Neural progenitor cell (in vitro differentiated cells): ENCODE results near the gene VEPH1. TPM values are rescaled to one million over a fixed set of nuclear protein-coding genes. Genes with fewer than 3 reads are reported as not detected.

ENCODE experiments used
- DNase-seq: peaks from one replicate; pipeline ENCODE4 v3.0.0-alpha.2; 2016; ENCODE audit warnings: low spot score
- H2AFZ ChIP-seq: fragments of 200-600 bp; sonication (generic); replicated peaks from 2 replicates; pipeline ENCODE4 v1.6.1; 2016; ENCODE audit warnings: antibody characterized with exemption
- H3F3A ChIP-seq: fragments of 200-600 bp; sonication (generic); 2 replicates; pipeline ENCODE4 v1.6.1; 2016; ENCODE audit warnings: antibody characterized with exemption, low read depth
- H3K27ac ChIP-seq: fragments of 200-600 bp; sonication (generic); 2 replicates; pipeline ENCODE4 v1.5.1; 2016; ENCODE audit warnings: mild to moderate bottlenecking
- H3K27me3 ChIP-seq: fragments of 200-600 bp; sonication (generic); 2 replicates; pipeline ENCODE4 v1.6.1; 2016; ENCODE audit warnings: mild to moderate bottlenecking, moderate library complexity
- H3K36me3 ChIP-seq: fragments of 200-600 bp; sonication (generic); 2 replicates; pipeline ENCODE4 v1.5.1; 2016
- H3K4me1 ChIP-seq: fragments of 200-600 bp; sonication (generic); 2 replicates; pipeline ENCODE4 v1.6.1; 2016; ENCODE audit warnings: mixed run types
- H3K4me2 ChIP-seq: fragments of 200-600 bp; sonication (generic); 2 replicates; pipeline ENCODE4 v1.6.1; 2016
- H3K4me3 ChIP-seq: fragments of 200-600 bp; sonication (generic); 2 replicates; pipeline ENCODE4 v1.5.1; 2016
- H3K79me2 ChIP-seq: fragments of 200-600 bp; sonication (generic); 2 replicates; pipeline ENCODE4 v1.6.1; 2016; ENCODE audit warnings: low read depth
- H3K9ac ChIP-seq: fragments of 200-600 bp; sonication (generic); 2 replicates; pipeline ENCODE4 v1.6.1; 2016
- H3K9me3 ChIP-seq: fragments of 200-600 bp; sonication (generic); 2 replicates; pipeline ENCODE4 v1.5.1; 2016; ENCODE audit warnings: low read depth
- H4K20me1 ChIP-seq: fragments of 200-600 bp; sonication (generic); 2 replicates; pipeline ENCODE4 v1.6.1; 2016; ENCODE audit warnings: low read depth
- H3K27ac Mint-ChIP-seq: 3 replicates; pipeline ENCODE4 v1.8.0; 2021; ENCODE audit warnings: mixed read lengths
- H3K27me3 Mint-ChIP-seq: 2 replicates; pipeline ENCODE4 v1.8.0; 2022; ENCODE audit warnings: low read depth, mild to moderate bottlenecking, inconsistent platforms, moderate library complexity, mixed read lengths; ENCODE audit not compliant: insufficient read depth
- H3K36me3 Mint-ChIP-seq: 3 replicates; pipeline ENCODE4 v1.8.0; 2021; ENCODE audit warnings: mixed read lengths
- H3K4me1 Mint-ChIP-seq: 3 replicates; pipeline ENCODE4 v1.8.0; 2021; ENCODE audit warnings: mixed read lengths
- H3K4me3 Mint-ChIP-seq: 3 replicates; pipeline ENCODE4 v1.8.0; 2021; ENCODE audit warnings: mild to moderate bottlenecking, moderate library complexity, mixed read lengths
- H3K9me3 Mint-ChIP-seq: 3 replicates; pipeline ENCODE4 v1.8.0; 2020; ENCODE audit warnings: mixed read lengths
- EZH2 ChIP-seq: fragments of 200-600 bp; sonication (generic); IDR thresholded peaks from 2 replicates; pipeline ENCODE4 v1.6.1; 2017; ENCODE audit warnings: antibody characterized with exemption, mild to moderate bottlenecking, moderate library complexity
- EZH2phosphoT487 ChIP-seq: fragments of 200-600 bp; sonication (generic); IDR thresholded peaks from 2 replicates; pipeline ENCODE4 v1.6.1; 2017; ENCODE audit warnings: antibody characterized with exemption
- total RNA-seq: library from RNA; depleted of rRNA; stranded (reverse); fragments of >200 nt; gene quantifications from 2 replicates; pipeline ENCODE4 v1.2.3, GENCODE V29; 2015; ENCODE audit warnings: low replicate concordance
- TF ChIP-seq, protein P1 (sequence below): fragments of 200-600 bp; sonication (generic); IDR thresholded peaks from 2 replicates; pipeline ENCODE4 v1.5.1; 2017; ENCODE audit warnings: antibody characterized with exemption, mild to moderate bottlenecking

VEPH1 gene
- total RNA-seq, 1 donor from 2014 or later: not detected

- Mint-ChIP-seq H3K36me3 (peaks cover 44% of the 10 kb centered on the region), H3K4me1 (peaks cover 58% of the 10 kb centered on the region), H3K4me3 (peak overlapping the region; percentile 0), H3K27ac (peak overlapping the region; percentile 97), H3K9me3 (peaks cover 17% of the 10 kb centered on the region), H3K27me3 (no peaks in the 10 kb centered on the region)
- no peaks in the 10 kb centered on the region for H4K20me1 ChIP-seq
- peaks cover 26% of the 10 kb centered on the region for H3F3A ChIP-seq
- H3K79me2 ChIP-seq: no peaks in the 10 kb centered on the region
- no peak overlapping the region for H2AFZ ChIP-seq
- TF ChIP-seq, protein P1, sequence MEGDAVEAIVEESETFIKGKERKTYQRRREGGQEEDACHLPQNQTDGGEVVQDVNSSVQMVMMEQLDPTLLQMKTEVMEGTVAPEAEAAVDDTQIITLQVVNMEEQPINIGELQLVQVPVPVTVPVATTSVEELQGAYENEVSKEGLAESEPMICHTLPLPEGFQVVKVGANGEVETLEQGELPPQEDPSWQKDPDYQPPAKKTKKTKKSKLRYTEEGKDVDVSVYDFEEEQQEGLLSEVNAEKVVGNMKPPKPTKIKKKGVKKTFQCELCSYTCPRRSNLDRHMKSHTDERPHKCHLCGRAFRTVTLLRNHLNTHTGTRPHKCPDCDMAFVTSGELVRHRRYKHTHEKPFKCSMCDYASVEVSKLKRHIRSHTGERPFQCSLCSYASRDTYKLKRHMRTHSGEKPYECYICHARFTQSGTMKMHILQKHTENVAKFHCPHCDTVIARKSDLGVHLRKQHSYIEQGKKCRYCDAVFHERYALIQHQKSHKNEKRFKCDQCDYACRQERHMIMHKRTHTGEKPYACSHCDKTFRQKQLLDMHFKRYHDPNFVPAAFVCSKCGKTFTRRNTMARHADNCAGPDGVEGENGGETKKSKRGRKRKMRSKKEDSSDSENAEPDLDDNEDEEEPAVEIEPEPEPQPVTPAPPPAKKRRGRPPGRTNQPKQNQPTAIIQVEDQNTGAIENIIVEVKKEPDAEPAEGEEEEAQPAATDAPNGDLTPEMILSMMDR: no peak
- TF ChIP-seq EZH2 (no peak), EZH2phosphoT487 (no peak)
- peaks cover 38% of the 10 kb centered on the region for H3K4me1 ChIP-seq
- peak overlapping the region; percentile 66 for H3K4me2 ChIP-seq
- no peak overlapping the region for H3K4me3 ChIP-seq
- H3K27ac ChIP-seq: peak overlapping the region; percentile 89
- no peaks in the 10 kb centered on the region for H3K27me3 ChIP-seq
- peak; percentile 86 for DNase-seq
- no peak overlapping the region for H3K9ac ChIP-seq
- no peaks in the 10 kb centered on the region for H3K36me3 ChIP-seq
- H3K9me3 ChIP-seq: no peaks in the 10 kb centered on the region
Measured at GRCh38 chr3:157376603-157377300, 126.5 kb downstream of the VEPH1 start.

DNA sequence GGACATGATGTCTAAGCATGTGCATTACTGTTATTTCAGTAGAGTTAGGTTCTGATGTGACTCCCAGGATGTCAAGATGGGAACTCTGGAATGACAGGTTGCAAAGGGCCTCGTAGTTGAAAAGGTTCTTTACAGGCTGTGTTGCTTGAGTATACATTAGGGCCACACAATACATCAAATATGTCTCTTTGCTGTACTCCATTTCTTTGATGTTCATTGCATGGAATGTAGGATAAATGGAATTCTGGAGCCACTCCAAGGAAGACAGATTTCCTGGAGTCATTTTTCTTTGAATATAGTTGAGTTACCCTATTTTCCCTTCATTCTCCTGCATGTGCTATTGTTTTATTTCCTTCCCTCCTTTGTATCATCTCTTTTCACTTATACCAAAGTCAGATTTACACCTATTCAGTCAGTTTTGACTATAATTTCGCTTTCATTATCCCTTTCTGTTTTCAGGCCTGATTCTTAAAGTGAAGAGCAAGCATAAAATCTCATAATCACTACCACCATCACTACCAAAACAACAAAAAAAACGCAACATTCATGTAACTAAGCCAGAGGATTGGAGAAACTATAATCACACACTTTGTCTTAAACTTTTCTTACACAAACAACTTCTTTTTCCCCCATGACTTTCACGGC is 127.8 kb downstream of the VEPH1 start:
- peaks cover 26% of the 10 kb centered on the region for H3F3A ChIP-seq
- no peak for DNase-seq
- H3K79me2 ChIP-seq: no peaks in the 10 kb centered on the region
- H3K4me1 ChIP-seq: peaks cover 41% of the 10 kb centered on the region
- H3K27ac ChIP-seq: peak overlapping the region; percentile 89
- H3K9me3 Mint-ChIP-seq: peaks cover 17% of the 10 kb centered on the region
- no peak overlapping the region for H3K4me3 ChIP-seq
- no peaks in the 10 kb centered on the region for H3K27me3 ChIP-seq
- no peaks in the 10 kb centered on the region for H3K9me3 ChIP-seq
- H3K36me3 ChIP-seq: no peaks in the 10 kb centered on the region
- H3K4me2 ChIP-seq: peak overlapping the region; percentile 66
- peaks cover 58% of the 10 kb centered on the region for H3K4me1 Mint-ChIP-seq
- H3K4me3 Mint-ChIP-seq: no peak overlapping the region
- TF ChIP-seq, protein P1: no peak
- TF ChIP-seq EZH2 (no peak), EZH2phosphoT487 (no peak)
- H3K36me3 Mint-ChIP-seq: peaks cover 46% of the 10 kb centered on the region
- no peak overlapping the region for H3K9ac ChIP-seq
- no peak overlapping the region for H2AFZ ChIP-seq
- H3K27ac Mint-ChIP-seq: peak overlapping the region; percentile 97
- no peaks in the 10 kb centered on the region for H4K20me1 ChIP-seq
- H3K27me3 Mint-ChIP-seq: no peaks in the 10 kb centered on the region

DNA sequence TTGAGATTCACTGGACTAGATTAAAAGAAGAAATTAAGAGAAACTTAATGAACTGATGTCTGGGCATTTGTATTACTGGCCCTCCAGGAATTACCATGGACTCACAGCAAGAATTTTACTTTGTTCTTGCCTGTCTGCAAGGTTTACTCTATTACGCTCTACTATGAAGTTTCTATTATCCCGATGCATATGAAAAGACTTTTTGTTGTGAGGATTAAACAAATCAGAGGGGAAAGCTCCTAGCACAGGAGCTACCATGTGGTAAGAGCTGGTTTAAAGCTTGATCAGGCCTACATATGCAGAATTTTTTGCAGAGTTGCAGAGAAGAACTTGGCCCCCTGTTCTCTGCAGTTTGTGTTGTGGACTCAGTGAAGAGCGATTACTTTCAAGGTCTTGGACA is 128.3 kb downstream of the VEPH1 start:
- H3K27me3 ChIP-seq: no peaks in the 10 kb centered on the region
- Mint-ChIP-seq H3K36me3 (peaks cover 41% of the 10 kb centered on the region), H3K27ac (peak overlapping the region; percentile 91), H3K27me3 (no peaks in the 10 kb centered on the region), H3K9me3 (peaks cover 14% of the 10 kb centered on the region), H3K4me1 (peaks cover 60% of the 10 kb centered on the region), H3K4me3 (no peak overlapping the region)
- H2AFZ ChIP-seq: no peak overlapping the region
- peaks cover 26% of the 10 kb centered on the region for H3F3A ChIP-seq
- no peak overlapping the region for H3K4me3 ChIP-seq
- no peak for DNase-seq
- TF ChIP-seq, protein P1: no peak
- TF ChIP-seq EZH2: no peak
- no peak for TF ChIP-seq EZH2phosphoT487
- no peaks in the 10 kb centered on the region for H3K79me2 ChIP-seq
- H3K4me1 ChIP-seq: peaks cover 47% of the 10 kb centered on the region
- H3K4me2 ChIP-seq: peak overlapping the region; percentile 25
- no peaks in the 10 kb centered on the region for H3K36me3 ChIP-seq
- H3K9me3 ChIP-seq: no peaks in the 10 kb centered on the region
- no peaks in the 10 kb centered on the region for H4K20me1 ChIP-seq
- H3K27ac ChIP-seq: no peak overlapping the region
- H3K9ac ChIP-seq: no peak overlapping the region
